ENCODE results near the gene SIM2. TPM values are rescaled to one million over a fixed set of nuclear protein-coding genes. Genes with fewer than 3 reads are reported as not detected.

Gene SIM2
- total RNA-seq, 4 donors from 2014 or later, result not detected

DNA sequence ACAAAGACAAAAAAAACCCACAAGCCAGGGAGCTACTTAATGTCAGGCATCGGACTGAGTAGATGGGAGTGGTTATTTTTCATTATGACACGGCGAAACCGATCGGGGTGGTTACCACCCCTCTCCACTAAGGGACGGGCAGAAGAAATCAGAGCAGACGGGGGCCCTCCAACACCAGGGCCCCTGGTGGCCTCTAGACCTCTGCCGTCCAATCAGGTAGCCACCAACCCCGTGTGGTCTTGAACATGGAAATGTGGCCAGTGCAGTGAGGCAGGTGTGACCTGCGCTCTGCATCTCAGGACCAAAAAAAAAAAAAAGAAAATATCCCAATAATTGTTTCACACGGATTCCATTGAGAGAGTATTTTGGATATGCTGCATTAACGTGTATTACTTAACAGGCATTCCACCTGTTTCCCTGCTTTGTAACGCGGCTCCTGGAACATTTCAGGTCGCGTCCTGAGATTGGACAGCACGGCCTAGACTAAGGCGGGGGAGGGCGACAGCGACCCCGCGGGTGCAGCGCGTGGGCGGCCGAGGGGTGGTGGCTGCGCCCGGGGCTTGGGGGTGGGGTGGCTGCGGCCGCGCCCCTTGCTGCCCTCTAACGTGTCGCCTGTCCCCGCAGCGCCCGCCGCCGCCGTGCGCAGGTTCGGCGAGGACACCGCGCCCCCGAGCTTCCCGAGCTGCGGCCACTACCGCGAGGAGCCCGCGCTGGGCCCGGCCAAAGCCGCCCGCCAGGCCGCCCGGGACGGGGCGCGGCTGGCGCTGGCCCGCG lies 48.3 kb downstream of the SIM2 start:
- Histone ChIP-seq H3K4me1 (peaks cover 0 to 16% (median 0%) of the 10 kb centered on the region in 4 donors), H3K27ac (no peak overlapping the region), H3K36me3 (no peaks in the 10 kb centered on the region), H3K27me3 (peaks cover 0 to 7% of the 10 kb centered on the region in 2 donors), H3K9me3 (no peaks in the 10 kb centered on the region), H3K4me3 (peak overlapping the region in 3 of 4 donors; percentile 24 to 58 (median 52))
- DNase-seq, result no peak
- TF ChIP-seq POLR2A (IDR thresholded peaks at IDR 0.05), result no peak
- TF ChIP-seq, protein P1, sequence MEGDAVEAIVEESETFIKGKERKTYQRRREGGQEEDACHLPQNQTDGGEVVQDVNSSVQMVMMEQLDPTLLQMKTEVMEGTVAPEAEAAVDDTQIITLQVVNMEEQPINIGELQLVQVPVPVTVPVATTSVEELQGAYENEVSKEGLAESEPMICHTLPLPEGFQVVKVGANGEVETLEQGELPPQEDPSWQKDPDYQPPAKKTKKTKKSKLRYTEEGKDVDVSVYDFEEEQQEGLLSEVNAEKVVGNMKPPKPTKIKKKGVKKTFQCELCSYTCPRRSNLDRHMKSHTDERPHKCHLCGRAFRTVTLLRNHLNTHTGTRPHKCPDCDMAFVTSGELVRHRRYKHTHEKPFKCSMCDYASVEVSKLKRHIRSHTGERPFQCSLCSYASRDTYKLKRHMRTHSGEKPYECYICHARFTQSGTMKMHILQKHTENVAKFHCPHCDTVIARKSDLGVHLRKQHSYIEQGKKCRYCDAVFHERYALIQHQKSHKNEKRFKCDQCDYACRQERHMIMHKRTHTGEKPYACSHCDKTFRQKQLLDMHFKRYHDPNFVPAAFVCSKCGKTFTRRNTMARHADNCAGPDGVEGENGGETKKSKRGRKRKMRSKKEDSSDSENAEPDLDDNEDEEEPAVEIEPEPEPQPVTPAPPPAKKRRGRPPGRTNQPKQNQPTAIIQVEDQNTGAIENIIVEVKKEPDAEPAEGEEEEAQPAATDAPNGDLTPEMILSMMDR (IDR thresholded peaks at IDR 0.05), result no peak

DNA sequence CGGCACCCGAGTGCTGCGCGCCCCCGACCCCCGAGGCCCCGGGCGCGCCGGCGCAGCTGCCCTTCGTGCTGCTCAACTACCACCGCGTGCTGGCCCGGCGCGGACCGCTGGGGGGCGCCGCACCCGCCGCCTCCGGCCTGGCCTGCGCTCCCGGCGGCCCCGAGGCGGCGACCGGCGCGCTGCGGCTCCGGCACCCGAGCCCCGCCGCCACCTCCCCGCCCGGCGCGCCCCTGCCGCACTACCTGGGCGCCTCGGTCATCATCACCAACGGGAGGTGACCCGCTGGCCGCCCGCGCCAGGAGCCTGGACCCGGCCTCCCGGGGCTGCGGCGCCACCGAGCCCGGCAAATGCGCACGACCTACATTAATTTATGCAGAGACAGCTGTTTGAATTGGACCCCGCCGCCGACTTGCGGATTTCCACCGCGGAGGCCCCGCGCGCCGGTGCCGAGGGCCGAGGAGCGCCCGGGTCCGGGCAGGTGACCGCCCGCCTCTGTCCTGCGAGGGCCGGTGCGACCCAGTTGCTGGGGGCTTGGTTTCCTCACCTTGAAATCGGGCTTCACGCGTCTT lies 49.0 kb downstream of the SIM2 start:
- Histone ChIP-seq H3K27me3 (peaks cover 0 to 7% of the 10 kb centered on the region in 2 donors), H3K9me3 (no peaks in the 10 kb centered on the region), H3K36me3 (no peaks in the 10 kb centered on the region), H3K4me1 (peaks cover 0 to 16% (median 0%) of the 10 kb centered on the region in 4 donors), H3K4me3 (peak overlapping the region in 3 of 4 donors; percentile 22 to 58 (median 53)), H3K27ac (no peak overlapping the region)
- TF ChIP-seq, protein P1 (IDR thresholded peaks at IDR 0.05), result peak in 3 of 6 experiments; percentile 34 to 43 (median 35)
- TF ChIP-seq POLR2A (IDR thresholded peaks at IDR 0.05), result no peak
- peak in 1 of 3 donors; percentile 76 for DNase-seq

DNA sequence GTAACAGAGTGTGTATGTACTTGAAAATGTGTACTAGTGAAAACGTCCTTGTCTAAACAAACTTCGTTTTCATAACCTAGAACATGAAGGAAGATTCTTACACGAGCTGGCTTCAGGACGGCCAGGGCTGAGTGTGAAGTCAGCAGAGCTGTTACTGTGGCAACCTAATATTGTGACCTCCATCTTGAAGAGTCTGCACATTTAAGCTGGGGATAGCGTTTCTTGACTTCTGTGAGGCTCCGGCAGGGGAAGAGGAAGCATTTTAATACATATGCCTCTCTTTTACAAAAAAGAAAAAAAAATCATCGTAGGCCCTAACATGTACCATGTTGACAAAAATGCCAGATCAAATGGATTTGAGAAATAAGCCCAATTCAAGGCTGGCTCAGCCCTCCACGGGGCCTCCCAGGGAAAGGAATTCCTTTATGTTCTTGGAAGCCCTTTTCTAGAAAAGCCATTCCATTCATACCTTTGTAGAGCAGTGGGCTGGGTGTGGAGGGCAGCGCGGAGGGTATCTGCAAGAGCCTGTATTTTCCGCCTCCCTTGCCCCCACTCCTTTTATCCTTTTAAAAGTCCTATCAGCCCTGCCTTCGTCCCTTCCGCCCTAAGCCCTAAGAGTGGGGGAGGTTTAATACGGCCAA lies 51.1 kb downstream of the SIM2 start:
- no peak for DNase-seq
- TF ChIP-seq, protein P1 (IDR thresholded peaks at IDR 0.05), result no peak
- no peak for TF ChIP-seq POLR2A (IDR thresholded peaks at IDR 0.05)

DNA sequence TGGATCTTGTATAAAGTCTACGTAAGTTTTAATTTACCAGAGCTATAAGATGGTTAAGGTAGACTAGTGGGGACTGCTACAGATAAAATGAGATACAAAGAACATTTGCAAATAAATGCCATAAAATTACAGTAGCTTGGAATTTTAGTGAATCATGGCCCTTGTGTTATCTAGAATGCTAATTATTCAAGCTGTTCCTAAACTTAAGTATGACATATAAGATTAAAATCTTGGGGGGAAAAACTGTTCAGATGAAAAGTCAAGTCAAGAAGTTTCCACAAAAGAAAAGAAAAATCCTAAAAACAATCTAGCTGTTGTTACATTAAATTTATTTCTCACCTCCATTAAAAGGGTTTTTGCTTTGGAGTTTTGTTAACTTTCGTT lies 51.7 kb downstream of the SIM2 start:
- Histone ChIP-seq H3K27ac (no peak overlapping the region), H3K36me3 (no peaks in the 10 kb centered on the region), H3K27me3 (peaks cover 0 to 7% of the 10 kb centered on the region in 2 donors), H3K9me3 (no peaks in the 10 kb centered on the region), H3K4me3 (no peak overlapping the region), H3K4me1 (peaks cover 0 to 11% (median 0%) of the 10 kb centered on the region in 4 donors)
- TF ChIP-seq, protein P1 (IDR thresholded peaks at IDR 0.05), result no peak
- TF ChIP-seq POLR2A (IDR thresholded peaks at IDR 0.05), result no peak
- DNase-seq, result no peak

More for the DNA sequence above, 51.1 kb downstream of the SIM2 start:
- Histone ChIP-seq H3K27ac (no peak overlapping the region), H3K36me3 (no peaks in the 10 kb centered on the region), H3K4me3 (no peak overlapping the region), H3K9me3 (no peaks in the 10 kb centered on the region), H3K27me3 (peaks cover 0 to 7% of the 10 kb centered on the region in 2 donors), H3K4me1 (peaks cover 0 to 12% (median 0%) of the 10 kb centered on the region in 4 donors)

DNA sequence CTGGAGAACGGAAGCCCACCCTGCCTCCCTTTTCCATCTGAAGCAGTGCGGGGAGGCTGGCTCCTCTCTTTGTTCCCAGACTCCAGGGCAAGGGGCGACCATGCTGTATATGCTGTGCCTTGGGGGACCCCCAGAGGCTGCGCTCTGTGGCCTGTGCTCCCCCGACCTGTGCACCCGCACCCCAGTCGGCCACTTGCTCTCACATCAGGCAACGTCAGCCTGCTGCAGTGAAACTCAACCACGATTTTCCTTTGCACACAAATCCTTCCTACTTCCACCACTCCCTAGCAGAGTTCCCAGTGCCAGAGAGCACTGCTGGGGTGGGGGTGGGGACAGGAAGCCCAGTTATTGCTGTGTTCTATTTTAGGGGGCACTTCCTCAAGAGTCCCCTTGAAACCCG lies 52.5 kb downstream of the SIM2 start:
- Histone ChIP-seq H3K27me3 (peaks cover 0 to 7% of the 10 kb centered on the region in 2 donors), H3K36me3 (no peaks in the 10 kb centered on the region), H3K27ac (no peak overlapping the region), H3K4me1 (peaks cover 0 to 11% (median 0%) of the 10 kb centered on the region in 4 donors), H3K4me3 (no peak overlapping the region), H3K9me3 (no peaks in the 10 kb centered on the region)
- TF ChIP-seq, protein P1 (IDR thresholded peaks at IDR 0.05), result no peak
- TF ChIP-seq POLR2A (IDR thresholded peaks at IDR 0.05), result no peak
- DNase-seq, result no peak
